ENCODE data around the gene HUWE1.
"Not testable (repeated sequence)": the region's sequence is repeated elsewhere in the genome, so short reads cannot be mapped to it uniquely, and the experiment has no call there.

Gene HUWE1

GRCh38 chrX:53686151-53686885, at the start of gene HUWE1:
Gene HUWE1, minus strand, starts transcription at chrX:53686719. Its CDS starts 32,612 bp downstream, at chrX:53654107.
- TF ChIP-seq JUND (IDR thresholded peaks at IDR 0.05; ENCODE audit: low read depth) = no peak
- peak; percentile 41 to 83 for DNase-seq (ENCODE audit: low read depth in 1 of 2, low spot score in 1 of 2)
- in situ Hi-C loops (cut with HindIII; ENCODE audit: low pct_unique_long_range_greater_than_20kb, low sequenced_read_pairs) = no loop called here

- no peak for TF ChIP-seq JUND (IDR thresholded peaks at IDR 0.05; ENCODE audit: low read depth)
- no peak for DNase-seq (ENCODE audit: low read depth in 1 of 2, low spot score in 1 of 2)
- in situ Hi-C loops (cut with HindIII; ENCODE audit: low pct_unique_long_range_greater_than_20kb, low sequenced_read_pairs) = no loop called here
These were observed 46.3 kb upstream of the HUWE1 start for GRCh38 chrX:53732797-53733196.

DNA sequence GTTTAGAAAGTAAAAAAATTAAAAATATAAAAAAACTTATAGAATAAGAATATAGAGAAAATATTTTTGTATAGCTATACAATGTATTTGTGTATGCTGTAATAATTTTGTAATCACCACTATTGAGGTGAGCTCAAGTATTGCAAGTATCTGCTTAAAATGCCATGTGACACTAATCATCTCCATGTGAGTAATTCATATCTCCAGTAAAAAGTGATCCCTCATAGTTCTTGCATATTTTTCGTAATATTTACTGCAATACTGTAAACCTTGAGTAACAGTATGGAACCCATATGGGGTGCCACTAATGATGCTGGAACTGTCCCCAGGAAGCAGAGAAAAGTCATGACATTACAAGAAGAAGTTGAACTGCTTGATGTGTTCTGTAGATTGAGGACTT, 43.2 kb upstream of the HUWE1 start:
- no peak for DNase-seq (ENCODE audit: low read depth in 1 of 2, low spot score in 1 of 2)
- in situ Hi-C loops (cut with HindIII; ENCODE audit: low pct_unique_long_range_greater_than_20kb, low sequenced_read_pairs) = no loop called here
- no peak for TF ChIP-seq JUND (IDR thresholded peaks at IDR 0.05; ENCODE audit: low read depth)

GRCh38 chrX:53728506-53728905, 42.0 kb upstream of the HUWE1 start:
- in situ Hi-C loops (cut with HindIII; ENCODE audit: low pct_unique_long_range_greater_than_20kb, low sequenced_read_pairs) = no loop called here
- no peak for TF ChIP-seq JUND (IDR thresholded peaks at IDR 0.05; ENCODE audit: low read depth)
- DNase-seq (ENCODE audit: low read depth in 1 of 2, low spot score in 1 of 2) = no peak

DNA sequence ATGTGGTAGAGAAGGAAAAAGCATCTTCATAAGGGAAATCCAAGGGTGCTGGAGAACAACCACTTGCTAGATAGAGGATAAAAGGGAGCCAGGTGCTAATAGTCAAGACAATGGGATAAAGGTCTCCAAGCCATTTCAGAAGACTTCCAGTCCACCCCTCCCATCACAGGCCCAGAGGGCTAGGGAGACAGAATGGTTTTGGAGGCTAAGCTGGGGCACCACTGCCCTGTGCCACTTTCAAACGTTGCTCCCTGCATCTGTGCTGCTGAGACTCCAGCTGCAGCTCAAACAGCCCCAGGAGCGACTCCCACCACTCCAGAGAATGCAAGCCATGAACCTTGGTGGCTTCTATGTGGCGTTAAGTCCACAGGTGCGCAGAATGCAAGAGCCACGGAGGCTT, 38.4 kb upstream of the HUWE1 start:
- no peak for TF ChIP-seq JUND (IDR thresholded peaks at IDR 0.05; ENCODE audit: low read depth)

DNA sequence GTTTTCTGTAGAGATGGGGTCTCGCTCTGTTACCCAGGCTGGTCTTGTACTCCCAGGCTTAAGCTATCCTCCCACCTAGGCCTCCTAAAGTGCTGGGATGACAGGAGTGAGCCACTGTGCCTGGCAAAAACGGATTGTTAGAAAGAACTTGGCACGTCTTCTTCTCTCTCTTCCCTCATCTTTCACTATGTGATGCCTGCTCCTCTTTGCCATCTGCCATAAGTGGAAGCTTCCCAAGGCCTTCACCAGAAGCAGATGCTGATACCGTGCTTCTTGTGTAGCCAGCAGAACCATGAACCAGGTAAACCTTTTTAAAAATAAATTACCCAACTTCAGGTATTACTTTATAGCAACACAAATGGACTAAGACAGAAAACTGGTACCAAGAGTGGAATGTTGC, 36.9 kb upstream of the HUWE1 start:
- in situ Hi-C loops (cut with HindIII; ENCODE audit: low pct_unique_long_range_greater_than_20kb, low sequenced_read_pairs) = no loop called here
- no peak for TF ChIP-seq JUND (IDR thresholded peaks at IDR 0.05; ENCODE audit: low read depth)
- DNase-seq (ENCODE audit: low read depth in 1 of 2, low spot score in 1 of 2) = no peak

More for the DNA sequence above, 38.4 kb upstream of the HUWE1 start:
- in situ Hi-C loops (cut with HindIII; ENCODE audit: low pct_unique_long_range_greater_than_20kb, low sequenced_read_pairs) = no loop called here
- no peak for DNase-seq (ENCODE audit: low read depth in 1 of 2, low spot score in 1 of 2)

GRCh38 chrX:53721610-53722009, 35.1 kb upstream of the HUWE1 start:
- in situ Hi-C loops (cut with HindIII; ENCODE audit: low pct_unique_long_range_greater_than_20kb, low sequenced_read_pairs); DNase-seq (ENCODE audit: low read depth in 1 of 2, low spot score in 1 of 2): not testable (repeated sequence)

DNA sequence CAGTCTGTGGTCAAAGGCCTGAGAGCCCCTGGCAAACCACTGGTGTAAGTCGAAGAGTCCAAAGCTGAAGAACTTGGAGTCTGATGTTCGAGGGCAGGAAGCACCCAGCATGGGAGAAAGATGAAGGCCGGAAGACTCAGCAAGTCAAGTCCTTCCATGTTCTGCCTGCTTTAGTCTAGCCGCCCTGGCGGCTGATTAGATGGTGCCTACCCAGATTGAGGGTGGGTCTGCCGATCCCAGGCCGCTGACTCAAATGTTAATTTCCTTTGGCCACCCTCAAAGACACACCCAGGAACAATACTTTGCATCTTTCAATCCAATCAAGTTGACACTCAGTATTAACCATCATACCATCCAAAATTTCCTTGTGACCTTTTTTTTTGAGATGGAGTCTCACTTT, 33.1 kb upstream of the HUWE1 start:
- in situ Hi-C loops (cut with HindIII; ENCODE audit: low pct_unique_long_range_greater_than_20kb, low sequenced_read_pairs); DNase-seq (ENCODE audit: low read depth in 1 of 2, low spot score in 1 of 2): not testable (repeated sequence)

DNA sequence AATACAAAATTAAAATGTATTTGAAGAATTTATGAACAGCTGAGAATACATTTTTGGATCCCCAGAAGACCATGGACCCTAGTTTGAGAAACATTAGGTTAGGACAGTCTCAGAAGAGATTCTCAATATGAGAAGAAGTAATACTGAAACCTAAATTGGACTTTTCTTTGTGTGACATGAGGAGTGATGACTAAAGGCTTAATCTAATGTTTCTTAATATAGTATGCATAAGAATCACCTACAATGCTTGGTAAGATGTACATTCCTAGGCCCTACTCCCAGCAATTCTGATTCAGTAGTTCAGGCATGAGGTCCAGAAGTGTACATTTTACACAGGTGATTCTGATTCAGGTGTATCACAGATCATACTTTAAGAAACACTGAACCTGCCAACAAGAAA, 31.6 kb upstream of the HUWE1 start:
- DNase-seq (ENCODE audit: low read depth in 1 of 2, low spot score in 1 of 2) = no peak
- in situ Hi-C loops (cut with HindIII; ENCODE audit: low pct_unique_long_range_greater_than_20kb, low sequenced_read_pairs) = no loop called here
- TF ChIP-seq JUND (IDR thresholded peaks at IDR 0.05; ENCODE audit: low read depth) = no peak

- in situ Hi-C loops (cut with HindIII; ENCODE audit: low pct_unique_long_range_greater_than_20kb, low sequenced_read_pairs) = no loop called here
- no peak for TF ChIP-seq JUND (IDR thresholded peaks at IDR 0.05; ENCODE audit: low read depth)
- no peak for DNase-seq (ENCODE audit: low read depth in 1 of 2, low spot score in 1 of 2)
These were observed 30.7 kb upstream of the HUWE1 start for GRCh38 chrX:53717205-53717604.

- no peak for DNase-seq (ENCODE audit: low read depth in 1 of 2, low spot score in 1 of 2)
- in situ Hi-C loops (cut with HindIII; ENCODE audit: low pct_unique_long_range_greater_than_20kb, low sequenced_read_pairs) = no loop called here
- TF ChIP-seq JUND (IDR thresholded peaks at IDR 0.05; ENCODE audit: low read depth) = no peak
These were observed 30.0 kb upstream of the HUWE1 start for GRCh38 chrX:53716328-53717088.

- in situ Hi-C loops (cut with HindIII; ENCODE audit: low pct_unique_long_range_greater_than_20kb, low sequenced_read_pairs) = no loop called here
- peak in 1 of 2 experiments; percentile 15 for DNase-seq (ENCODE audit: low read depth in 1 of 2, low spot score in 1 of 2)
- no peak for TF ChIP-seq JUND (IDR thresholded peaks at IDR 0.05; ENCODE audit: low read depth)
These were observed 28.9 kb upstream of the HUWE1 start for GRCh38 chrX:53715346-53715924.
